Left cardiac atrium (tissue), 4 donors: Measurements from ENCODE around the gene SNRNP70. TPM values are rescaled to one million over a fixed set of nuclear protein-coding genes. Genes with fewer than 3 reads are reported as not detected.

Experiments used
- ATAC-seq, 2 donors: fragments of 200-7000 bp; cut with Tn5 transposase; one replicate each; pipeline ENCODE4 v1.9.1; 2020; ENCODE audit warnings: mild to moderate bottlenecking in 2 of 2, moderate library complexity in 2 of 2
- DNase-seq: peaks from one replicate; pipeline ENCODE4 v3.0.0-alpha.2; 2020
- intact Hi-C, 2 donors: fragments of 100-400 bp; cut with DNase I; formaldehyde crosslinking; loops; one replicate each; pipeline versions ENCODE4 v1.14.1 to v1.15.1; 2022 to 2023
- total RNA-seq, 2 donors: library from RNA; stranded (reverse); fragmentation: NEBNext Ultra II Directional; extraction: Animal tissue kit (Norgen Biotek cat#: 25700); gene quantifications; one replicate each; pipeline ENCODE4 v1.2.1, GENCODE V29; 2021
- donor health status: DM: no; HTN: yes; CAD: no.
- donor health status: DM: no; HTN: yes; CAD: no; lungs with severe emphysema.
- donor health status: DM: yes; HTN: yes; CAD: no.
- donor health status: Dilated cardiomyopathy.

The SNRNP70 gene
- total RNA-seq, 2 donors from 2014 or later = 98.3 to 134 TPM

GRCh38 chr19:49061445-49061844 lies 23.8 kb upstream of the SNRNP70 start:
- ATAC-seq (no peak), DNase-seq (no peak)
- intact Hi-C loops = no loop called here

GRCh38 chr19:49064029-49064629 lies 21.1 kb upstream of the SNRNP70 start:
- DNase-seq = no peak
- intact Hi-C loops = no loop called here
- no peak for ATAC-seq

GRCh38 chr19:49064768-49065611 lies 20.3 kb upstream of the SNRNP70 start, which contains the start of gene NTF4:
Gene NTF4 (minus strand): TSS chr19:49064818. CDS start chr19:49061997, 2,821 bp downstream.
- no peak for DNase-seq
- peak; percentile 65 to 74 for ATAC-seq
- intact Hi-C loops = no loop called here

- intact Hi-C loops = no loop called here
- peak; percentile 15 to 34 for ATAC-seq
These were observed 19.2 kb upstream of the SNRNP70 start for GRCh38 chr19:49065905-49066512.

GRCh38 chr19:49067554-49067953 lies 17.7 kb upstream of the SNRNP70 start:
- ATAC-seq (no peak), DNase-seq (no peak)
- intact Hi-C loops = no loop called here

More at GRCh38 chr19:49065905-49066512, 19.2 kb upstream of the SNRNP70 start:
- peak; percentile 35 for DNase-seq

- intact Hi-C loops = no loop called here
- no peak for ATAC-seq
- no peak for DNase-seq
These were observed 16.2 kb upstream of the SNRNP70 start for GRCh38 chr19:49069026-49069425.

- DNase-seq (no peak), ATAC-seq (no peak)
- intact Hi-C loops = loop anchor here in 1 of 2 donors (5.0 to 10.0 kb wide), 2 partner anchors 76 to 137 kb away; partner anchors contain the start of genes GYS1 and RUVBL2
These were observed 14.8 kb upstream of the SNRNP70 start for GRCh38 chr19:49070416-49070815.

- intact Hi-C loops = loop anchor here in 1 of 2 donors (5.0 to 10.0 kb wide), 2 partner anchors 77 to 135 kb away; partner anchors contain the start of genes GYS1 and RUVBL2
- ATAC-seq (peak in 1 of 2 donors; percentile 11), DNase-seq (peak; percentile 29)
These were observed 13.2 kb upstream of the SNRNP70 start for GRCh38 chr19:49071860-49072547.

GRCh38 chr19:49073514-49074378 lies 11.5 kb upstream of the SNRNP70 start:
- no peak for DNase-seq
- peak; percentile 33 to 54 for ATAC-seq
- intact Hi-C loops = loop anchor here in 1 of 2 donors (5.0 to 10.0 kb wide), 2 partner anchors 79 to 134 kb away; partner anchors contain the start of genes GYS1 and RUVBL2

- intact Hi-C loops = loop anchor here in 1 of 2 donors (5.0 to 10.0 kb wide), 2 partner anchors 80 to 132 kb away; partner anchors contain the start of genes GYS1 and RUVBL2
- peak; percentile 80 for DNase-seq
- peak; percentile 34 to 50 for ATAC-seq
These were observed 10.4 kb upstream of the SNRNP70 start for GRCh38 chr19:49074869-49075268.

- ATAC-seq (no peak), DNase-seq (no peak)
- intact Hi-C loops = no loop called here
These were observed 4.9 kb upstream of the SNRNP70 start for GRCh38 chr19:49080392-49080791.

- ATAC-seq (no peak), DNase-seq (no peak)
- intact Hi-C loops = no loop called here
These were observed 4.0 kb upstream of the SNRNP70 start for GRCh38 chr19:49081273-49081672.

- no peak for DNase-seq
- intact Hi-C loops = no loop called here
These were observed 838 bp upstream of the SNRNP70 start for GRCh38 chr19:49084206-49085019.

GRCh38 chr19:49085868-49086232 lies 599 bp downstream of the SNRNP70 start:
- DNase-seq (no peak), ATAC-seq (no peak)
- intact Hi-C loops = no loop called here

More at GRCh38 chr19:49084206-49085019, 838 bp upstream of the SNRNP70 start:
- no peak for ATAC-seq

GRCh38 chr19:49086296-49086695 lies 1.0 kb downstream of the SNRNP70 start:
- intact Hi-C loops = no loop called here
- ATAC-seq (no peak), DNase-seq (no peak)

- ATAC-seq = no peak
- intact Hi-C loops = no loop called here
- DNase-seq = no peak
These were observed 6.3 kb downstream of the SNRNP70 start for GRCh38 chr19:49091391-49092038.

GRCh38 chr19:49092686-49093085 lies 7.4 kb downstream of the SNRNP70 start:
- DNase-seq (no peak), ATAC-seq (no peak)
- intact Hi-C loops = no loop called here
